Activated CD8-positive, alpha-beta memory T cell treated with anti-CD3 and anti-CD28 coated beads, Interleukin-2, amount 50 U/mL, for 1 hour (primary cell): ENCODE measurements around the gene PLEKHM2.

Source experiments
- DNase-seq: peaks from one replicate; pipeline ENCODE4 v3.0.0-alpha.2; 2020; ENCODE audit errors: extremely low read depth

PLEKHM2 gene

DNA sequence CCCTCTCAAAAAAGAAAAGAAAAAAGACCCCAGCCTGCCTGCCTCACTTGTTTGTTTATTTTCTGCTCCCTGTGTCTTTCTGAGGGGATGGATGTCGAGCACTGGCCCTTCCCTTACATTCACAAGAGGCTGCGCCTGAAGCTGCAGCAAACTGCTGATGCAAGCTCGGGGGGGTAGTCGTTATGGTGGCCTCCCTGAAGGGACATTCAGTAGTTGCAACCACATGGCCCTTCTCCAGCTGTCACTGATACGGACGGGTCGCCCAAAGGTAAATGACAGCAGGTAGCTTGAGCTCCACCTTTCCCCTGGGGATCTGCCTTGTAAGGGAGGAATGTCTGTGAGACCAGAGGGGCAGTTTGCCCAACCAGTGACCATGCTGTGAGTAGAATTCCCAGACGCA lies 17.7 kb downstream of the PLEKHM2 start:
- no peak for DNase-seq

DNA sequence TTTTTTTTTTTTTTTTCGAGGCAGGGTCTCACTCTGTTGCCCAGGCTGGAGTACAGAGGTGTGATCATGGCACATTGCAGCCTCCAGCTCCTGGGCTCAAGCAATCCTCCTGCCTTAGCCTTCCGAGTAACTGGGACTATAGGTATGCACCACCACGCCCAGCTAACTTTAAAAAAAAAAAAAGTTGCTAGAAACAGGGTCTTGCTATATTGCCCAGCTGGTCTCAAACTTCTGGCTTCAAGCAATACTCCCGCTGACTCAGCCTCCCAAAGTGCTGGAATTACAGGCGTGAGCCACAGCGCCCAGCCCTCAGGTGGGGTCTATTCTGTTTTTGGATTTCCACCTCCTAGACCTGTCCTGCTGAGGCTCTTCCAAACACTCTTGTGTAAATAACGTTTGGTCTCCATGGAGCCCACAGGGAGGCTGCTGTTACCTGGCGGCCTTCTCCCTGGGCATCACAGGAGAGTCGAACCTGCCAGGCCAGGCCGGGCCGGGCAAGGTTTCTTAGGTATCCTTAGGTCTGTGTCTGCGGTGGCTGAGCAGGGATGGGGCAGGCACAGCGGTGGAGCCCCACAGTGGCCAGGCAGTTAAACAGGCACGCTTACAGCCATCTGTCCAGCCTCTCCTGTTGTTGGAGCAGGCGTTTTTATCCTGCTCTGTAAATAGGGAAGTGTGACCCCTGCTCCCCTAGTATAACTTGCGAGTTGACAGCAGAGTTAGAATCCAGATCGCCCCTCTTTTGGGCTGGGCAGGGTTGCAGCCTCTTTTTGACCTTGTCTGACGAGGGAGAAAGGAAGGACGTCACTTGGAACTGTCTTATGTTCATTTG lies 18.8 kb downstream of the PLEKHM2 start:
- DNase-seq, result no peak

DNA sequence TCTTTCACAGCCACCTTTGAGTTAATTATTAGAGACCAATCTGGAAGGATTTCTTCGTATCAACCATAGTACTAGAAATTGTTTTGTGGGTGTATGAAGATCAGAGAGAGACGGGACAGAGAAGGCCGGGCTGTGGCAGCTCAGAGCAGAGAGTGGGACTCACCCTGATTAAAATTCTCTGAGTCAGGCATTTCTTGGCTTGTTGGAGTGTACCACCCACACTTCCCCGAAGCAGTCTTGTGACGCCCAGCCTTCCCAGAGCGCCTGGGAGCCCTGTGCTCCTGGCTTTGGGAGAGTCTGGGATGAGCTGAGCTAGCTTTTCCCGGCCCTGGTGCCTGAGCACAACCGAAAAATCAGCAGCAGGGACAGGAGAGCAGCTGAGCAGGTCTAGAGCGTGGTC lies 19.4 kb downstream of the PLEKHM2 start:
- DNase-seq, result no peak

DNA sequence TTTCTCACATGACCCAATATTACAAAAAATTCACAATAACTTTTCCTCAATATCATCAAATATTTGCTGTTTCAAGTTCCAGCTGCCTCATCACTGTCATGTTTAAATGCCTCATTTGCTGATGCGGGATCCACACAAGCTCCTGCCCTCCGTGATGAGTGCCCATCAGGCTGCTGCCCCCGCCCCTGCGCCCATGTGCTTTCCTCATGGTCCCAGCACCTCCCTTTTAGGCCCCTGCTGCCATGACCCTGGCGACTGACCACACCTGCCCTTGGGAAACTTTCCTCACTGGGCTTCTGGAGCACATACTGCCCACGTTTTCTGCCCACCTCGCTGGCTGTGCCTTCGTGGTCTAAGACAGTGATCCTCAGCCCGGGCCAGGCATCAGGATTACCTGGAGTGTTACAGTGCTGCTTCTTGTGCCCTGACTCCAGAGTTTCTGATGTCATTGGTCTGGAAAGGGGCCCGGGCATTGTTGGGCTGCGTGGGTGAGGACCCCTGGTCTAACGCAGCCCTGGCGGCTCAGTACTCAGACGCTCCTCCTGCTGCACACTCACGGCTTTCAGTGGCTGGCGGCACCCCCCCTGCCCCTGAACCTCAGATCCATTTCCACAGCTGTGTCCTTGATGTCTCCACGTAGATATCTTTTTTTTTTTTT lies 20.5 kb downstream of the PLEKHM2 start:
- no peak for DNase-seq

DNA sequence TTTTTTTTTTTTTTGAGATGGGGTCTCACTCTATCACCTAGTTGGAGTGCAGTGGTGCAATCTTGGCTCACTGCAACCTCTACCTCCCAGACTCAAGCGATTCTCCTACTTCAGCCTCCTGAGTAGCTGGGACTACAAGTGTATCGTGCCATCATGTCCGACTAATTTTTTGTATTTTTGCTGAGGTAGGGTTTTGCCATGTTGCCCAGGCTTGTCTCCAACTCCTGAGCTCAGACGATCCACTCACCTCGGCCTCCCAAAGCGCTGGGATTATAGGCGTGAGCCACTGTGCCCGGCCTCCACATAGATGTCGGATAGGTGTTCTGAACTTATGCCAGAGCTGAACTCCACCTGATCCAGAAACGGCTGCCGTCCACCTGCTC lies 21.1 kb downstream of the PLEKHM2 start:
- DNase-seq, result no peak

DNA sequence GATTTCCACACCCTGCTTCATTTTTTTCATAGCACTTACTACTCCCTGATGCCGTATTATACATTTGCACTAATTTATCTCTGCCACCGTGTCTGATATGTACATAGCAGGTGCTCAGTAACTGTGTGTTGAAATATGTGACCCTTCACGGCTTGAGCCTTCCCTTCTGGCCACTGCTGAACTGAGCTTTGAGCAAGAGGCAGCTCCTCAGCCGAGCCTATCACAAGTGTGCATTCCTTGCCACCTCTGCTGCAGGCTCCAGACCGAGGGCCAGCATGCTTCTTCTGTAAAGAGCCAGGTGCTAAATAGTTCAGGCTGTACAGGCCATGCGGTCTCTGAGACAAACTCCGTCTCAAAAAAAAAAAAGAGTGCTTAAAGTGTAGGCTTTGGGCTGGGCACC lies 22.6 kb downstream of the PLEKHM2 start:
- no peak for DNase-seq

DNA sequence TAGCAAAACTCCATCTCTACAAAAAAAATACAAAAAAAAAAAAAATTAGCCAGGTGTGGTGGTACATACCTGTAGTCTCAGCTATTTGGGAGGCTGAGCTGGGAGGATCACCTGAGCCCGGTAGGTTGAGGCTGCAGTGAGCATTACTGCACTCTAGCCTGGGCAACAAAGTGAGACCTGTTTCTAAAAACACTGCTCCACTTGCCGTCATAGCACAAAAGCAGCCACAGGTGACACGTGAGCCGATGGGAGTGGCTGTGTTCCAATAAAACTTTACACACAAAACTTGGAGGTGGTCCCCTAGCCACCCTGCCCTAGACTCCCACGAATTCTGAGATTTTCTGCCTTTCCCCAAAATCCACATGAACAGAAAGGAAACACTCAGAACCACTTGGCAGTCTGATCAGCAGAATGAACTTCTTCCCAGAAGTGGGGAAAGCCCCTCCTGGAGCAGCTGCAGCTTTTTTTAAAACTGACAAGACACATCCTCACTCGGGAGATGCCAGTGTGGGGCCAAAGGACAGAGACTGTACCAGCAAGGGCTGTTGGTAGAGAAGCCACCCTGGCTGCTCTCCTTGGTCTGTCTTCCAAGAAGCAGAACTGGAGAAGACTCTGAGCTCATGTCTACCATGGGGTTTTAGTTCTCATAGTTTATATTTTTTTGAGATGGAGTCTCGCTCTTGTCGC lies 23.3 kb downstream of the PLEKHM2 start:
- DNase-seq, result no peak

DNA sequence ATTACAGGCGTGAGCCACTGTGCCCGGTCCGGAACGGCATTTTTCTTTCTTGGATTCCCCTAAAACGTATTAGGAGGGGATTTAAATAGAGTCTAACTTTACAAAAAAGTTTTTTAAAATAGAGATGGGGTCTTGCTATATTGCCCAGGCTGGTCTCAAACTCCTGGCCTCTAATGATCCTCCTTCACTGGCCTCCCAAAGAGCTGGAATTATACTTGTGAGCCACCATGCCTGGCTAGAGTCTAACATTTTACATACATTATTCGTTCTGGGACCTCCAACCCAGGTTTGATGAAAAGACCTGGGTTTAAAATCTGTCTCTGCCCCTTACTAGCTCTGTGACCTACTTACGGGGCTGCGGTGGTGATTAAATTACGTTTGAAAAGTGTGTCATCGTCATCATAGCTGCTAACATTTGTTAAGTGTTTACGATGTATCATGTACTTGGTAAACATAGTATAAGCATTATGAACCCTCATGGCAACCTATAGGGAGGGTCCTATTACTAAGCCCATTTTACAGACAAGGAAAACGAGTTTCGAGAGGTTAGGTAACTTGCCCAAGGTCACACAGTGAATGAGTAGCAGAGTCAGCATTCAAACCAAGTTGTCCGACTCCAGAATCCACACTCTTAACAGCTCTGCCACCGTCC lies 24.5 kb downstream of the PLEKHM2 start:
- no peak for DNase-seq

DNA sequence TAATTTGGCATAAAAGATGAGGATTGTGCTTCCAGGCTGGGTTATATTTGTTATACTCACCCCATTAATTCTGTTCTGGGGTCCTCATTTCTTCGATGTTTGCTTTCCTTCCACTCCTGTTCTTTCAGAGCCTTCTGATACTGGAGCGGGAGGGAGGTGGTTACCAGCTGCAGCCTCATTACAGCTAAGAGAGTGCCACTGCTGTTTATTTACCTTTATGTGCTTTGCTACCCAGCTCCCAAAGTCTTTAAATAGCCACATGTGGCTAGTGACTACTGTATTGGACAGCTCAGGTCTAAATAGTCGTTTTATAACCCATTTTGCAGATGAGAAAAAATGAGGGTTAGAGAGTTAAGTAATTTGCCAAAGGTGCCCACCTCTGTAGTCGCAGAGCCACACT lies 25.1 kb downstream of the PLEKHM2 start:
- DNase-seq, result no peak

DNA sequence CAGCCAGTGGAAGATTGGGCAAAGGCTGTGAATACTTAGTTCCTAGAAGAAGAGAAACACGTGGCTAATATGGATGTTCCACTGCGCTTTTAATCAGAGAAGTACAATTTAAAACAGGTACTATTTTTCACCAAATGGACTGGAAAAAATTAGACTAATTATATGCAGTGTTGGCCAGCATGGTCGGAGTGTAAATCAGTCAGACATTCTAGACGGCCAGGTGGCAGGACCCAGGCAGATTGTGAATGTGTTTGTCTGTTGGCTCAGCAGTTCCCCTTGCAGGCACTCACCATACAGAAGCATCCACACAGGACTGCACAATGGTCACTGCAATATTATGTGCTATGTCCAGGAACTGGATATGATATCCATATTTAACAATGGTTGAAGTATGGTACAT lies 28.0 kb downstream of the PLEKHM2 start:
- no peak for DNase-seq

DNA sequence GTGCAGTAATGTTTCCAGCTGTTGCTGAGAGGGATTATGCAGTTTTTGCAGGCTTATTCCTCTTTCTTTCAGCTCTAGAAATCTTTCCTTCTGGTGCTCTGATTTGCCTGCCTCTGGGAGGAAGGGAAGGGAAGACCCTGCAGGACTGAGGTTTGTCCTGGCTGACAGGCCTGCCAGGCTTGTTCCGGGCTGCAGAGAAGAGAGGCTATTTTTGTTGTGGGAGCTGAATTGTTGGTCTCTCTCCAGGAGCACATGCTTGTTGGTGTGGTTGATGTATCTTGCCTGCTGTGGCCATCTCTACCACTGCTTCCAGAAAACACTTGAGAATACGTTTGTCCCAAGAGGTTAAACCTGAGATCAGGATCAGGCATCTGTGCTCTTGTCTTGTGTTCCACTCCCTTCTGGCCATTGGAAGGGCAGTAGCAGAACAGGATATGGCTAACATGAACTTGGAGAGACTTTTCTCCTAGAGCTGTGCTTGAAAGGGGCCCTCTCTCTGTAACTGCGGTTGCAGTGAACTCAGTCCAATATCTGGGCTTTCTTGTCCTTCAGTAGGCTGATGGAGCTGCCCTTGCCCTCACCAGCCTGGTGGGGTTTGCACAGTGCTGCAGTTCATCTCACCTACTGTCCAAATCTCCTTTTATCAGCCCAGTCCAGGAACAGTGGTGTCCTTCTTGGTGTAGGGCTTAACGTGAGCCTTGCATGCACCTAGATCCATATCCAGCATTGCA lies 30.5 kb downstream of the PLEKHM2 start:
- no peak for DNase-seq

DNA sequence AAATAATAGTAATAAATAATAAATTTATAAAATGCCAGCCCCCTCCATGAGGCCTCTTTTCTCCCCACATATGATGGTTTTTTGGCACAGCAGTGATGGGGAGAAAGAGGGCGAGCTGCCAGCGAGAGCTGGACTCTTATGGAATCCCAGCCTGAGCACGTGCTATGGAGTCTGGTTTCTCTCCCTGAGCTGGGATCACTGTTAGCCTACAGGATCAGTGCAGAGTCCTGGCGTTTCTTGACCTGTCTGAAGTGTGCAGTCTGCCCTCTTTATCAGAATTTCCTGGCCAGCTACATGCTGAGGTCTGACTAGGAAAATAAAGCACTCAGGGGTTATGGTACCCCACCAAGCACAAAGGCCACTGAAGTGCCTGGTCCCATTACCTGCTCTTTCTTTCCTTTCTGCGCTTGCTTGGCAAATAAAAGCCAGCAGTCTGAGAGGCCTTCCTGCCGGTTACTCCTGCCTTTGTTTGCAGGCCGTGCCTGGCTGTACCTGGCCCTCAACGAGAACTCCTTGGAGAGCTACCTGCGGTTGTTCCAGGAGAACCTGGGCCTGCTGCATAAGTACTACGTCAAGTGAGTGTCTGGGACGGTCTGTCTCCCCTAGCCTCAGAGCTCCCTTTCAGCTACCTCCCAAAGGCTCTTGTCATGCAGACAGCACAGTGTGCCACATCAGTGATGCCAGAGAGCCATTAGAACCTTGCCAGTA lies 33.5 kb downstream of the PLEKHM2 start:
- no peak for DNase-seq

DNA sequence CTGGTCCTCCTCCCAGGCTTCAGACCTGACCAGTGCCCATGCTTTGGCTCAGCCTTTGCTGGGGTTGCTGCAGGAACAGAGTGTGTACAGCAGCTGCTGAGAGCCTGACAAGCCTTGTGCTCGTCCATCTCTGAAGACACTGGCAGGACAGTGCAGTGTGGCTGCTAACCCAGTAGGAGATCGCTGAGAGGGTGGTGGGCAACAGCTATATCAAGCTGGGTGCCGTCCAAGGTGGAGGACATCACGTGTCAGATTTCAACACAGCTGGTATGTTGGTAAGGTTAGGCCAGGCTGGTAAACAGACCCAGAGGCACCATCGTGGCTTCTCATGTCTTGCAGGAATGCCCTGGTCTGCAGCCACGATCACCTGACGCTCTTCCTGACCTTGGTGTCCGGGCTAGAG lies 34.1 kb downstream of the PLEKHM2 start:
- DNase-seq, result no peak

DNA sequence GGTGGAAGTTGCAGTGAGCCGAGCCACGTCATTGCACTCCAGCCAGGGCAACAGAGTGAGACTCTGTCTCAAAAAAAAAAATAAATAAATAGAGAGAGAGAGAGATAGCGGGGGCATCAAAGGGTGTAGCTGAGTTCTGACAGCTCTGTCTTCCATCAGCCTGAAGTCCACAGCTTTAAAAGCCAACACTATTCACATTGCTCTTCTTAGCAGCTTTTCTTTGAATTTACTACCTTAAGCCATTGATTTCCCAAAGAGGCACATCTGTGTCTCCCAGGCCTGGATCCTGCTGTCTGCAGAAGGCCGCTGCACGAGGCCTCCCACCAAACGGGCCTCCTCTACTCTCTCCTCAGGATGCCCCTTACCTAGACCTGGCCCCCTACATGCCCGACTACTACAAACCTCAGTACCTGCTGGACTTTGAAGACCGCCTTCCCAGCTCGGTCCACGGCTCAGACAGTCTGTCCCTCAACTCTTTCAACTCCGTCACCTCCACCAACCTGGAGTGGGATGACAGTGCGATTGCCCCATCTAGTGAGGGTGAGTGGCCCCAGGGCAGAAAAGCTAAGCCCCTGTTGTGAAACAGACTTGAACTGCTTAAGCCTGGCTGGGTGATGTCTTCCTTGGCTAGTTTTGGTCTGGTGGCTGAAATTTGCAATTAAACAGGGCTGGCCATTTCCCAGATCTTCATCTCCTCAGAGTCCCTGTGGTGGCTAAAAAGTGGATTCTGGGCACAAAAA lies 35.4 kb downstream of the PLEKHM2 start:
- DNase-seq, result no peak

DNA sequence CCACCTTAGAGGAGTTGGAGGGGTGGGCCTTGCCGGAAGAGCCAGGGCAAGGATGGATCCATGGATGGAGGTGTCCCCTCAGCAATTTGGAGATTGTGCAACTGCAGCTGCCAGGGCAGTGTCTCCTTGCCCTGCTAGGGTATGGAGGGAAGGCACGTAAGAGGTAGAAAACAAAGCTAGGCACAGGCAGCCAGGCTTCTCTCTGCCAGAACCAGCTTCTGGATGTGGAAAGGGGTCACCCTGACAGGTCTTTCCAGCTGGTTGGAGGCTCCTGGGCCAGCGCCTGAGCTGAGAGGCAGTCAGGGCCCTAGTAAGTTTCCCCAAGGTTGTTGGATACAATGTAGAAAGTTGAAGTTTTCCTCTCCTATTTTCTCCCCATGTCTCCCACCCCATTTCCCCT lies 36.7 kb downstream of the PLEKHM2 start:
- no peak for DNase-seq

DNA sequence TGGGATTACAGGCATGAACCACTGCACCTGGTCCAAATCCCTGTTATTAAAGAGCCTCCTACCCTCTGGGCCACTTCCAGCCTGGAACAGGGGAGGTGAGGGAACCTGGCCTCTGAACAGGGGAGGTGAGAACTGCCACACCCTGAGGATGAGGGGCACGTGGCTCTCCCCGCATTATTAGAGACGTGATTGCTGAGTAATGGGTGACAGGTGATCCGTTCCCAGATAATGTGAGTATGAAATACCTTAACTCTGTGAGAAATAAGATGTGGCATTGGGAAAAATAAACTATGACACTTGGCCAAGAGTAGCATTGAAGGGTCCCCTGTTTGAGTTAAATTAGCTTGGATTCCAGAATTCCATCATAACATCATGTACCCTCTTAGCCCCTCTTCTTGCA lies 38.3 kb downstream of the PLEKHM2 start:
- no peak for DNase-seq

DNA sequence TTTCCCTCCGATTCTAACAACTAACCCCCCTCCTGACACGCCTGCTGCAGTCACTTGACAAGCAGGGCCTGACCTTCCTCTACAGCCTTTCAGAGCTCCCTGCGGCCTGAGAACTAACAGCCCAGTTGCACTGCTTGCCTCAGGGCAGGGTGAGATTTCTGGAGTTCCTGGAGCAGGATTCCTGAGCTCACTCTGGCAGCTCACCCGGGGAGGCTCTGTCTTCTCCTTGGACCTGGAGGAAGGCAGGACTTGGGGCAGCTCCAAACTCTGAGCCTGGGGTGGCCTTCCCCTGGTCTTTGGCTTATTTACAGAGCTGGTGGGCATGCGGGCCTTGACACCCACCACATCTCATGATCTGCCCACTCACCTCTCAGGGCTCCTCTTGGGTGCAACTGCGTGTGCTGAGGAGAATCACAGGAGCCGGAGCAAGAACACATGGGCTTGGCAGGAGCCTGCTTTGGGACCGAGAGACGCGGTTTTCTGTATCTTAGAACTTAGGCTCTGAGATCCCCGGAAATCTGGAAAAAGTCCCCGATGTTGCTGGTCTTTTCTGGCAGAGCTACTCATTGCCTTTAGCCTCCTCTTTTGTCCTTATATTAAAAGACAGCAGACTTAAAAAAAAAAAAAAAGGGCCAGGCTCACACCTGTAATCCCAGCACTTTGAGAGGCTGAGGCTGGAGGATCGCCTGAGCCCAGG lies 38.9 kb downstream of the PLEKHM2 start:
- no peak for DNase-seq

DNA sequence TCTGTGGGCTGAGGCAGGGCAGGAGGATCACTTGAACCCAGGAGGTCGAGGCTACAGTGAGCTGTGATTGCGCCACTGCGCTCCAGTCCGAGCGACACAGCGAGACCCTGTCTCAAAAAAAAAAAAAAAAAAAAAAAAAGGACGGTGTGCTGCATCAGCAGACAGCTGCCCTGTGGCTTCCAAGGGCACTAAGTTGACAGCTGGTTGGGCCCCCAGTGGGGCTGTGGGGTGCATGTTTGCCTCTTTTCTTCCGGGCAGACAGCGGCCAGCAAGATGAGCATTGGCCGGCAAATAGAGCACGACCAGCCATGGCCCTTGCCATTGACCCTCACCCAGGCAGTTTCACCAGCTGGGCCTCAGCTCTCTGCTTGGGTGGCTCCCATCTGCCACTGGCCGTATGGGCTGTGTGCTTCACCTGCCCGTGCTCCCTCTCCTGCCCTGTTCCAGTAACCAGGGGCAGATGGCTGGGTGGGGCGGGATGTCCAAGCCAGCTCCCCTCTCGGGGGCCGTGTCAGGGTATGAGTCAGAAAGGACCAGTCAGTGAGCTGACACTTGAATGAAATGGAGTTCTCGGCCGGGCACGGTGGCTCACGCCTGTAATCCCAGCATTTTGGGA lies 39.6 kb downstream of the PLEKHM2 start:
- no peak for DNase-seq
